GM13976 (cell line): ENCODE measurements around the gene WNT5B.

Experiments used
- DNase-seq: peaks from one replicate; pipeline ENCODE4 v3.0.0; 2012; ENCODE audit warnings: low spot score
- CTCF ChIP-seq: IDR thresholded peaks from 2 replicates; pipeline ENCODE4 v1.5.1; 2012; ENCODE audit warnings: borderline replicate concordance, mild to moderate bottlenecking; ENCODE audit not compliant: insufficient read depth; ENCODE audit errors: extremely low read depth, missing control alignments, control extremely low read depth
- in situ Hi-C: fragments of 300-500 bp; cut with MboI; formaldehyde crosslinking; loops from one replicate; pipeline ENCODE4 v1.12.0; 2022; ENCODE audit warnings: low sequenced_read_pairs, mixed read lengths, inconsistent platforms; ENCODE audit not compliant: unreplicated experiment

Gene WNT5B

GRCh38 chr12:1640328-1641234 lies 11.6 kb downstream of the WNT5B start:
- in situ Hi-C loops, result loop anchor here (25.0 kb wide), 1 partner anchor 947 kb away; no protein-coding TSS in a partner anchor
- DNase-seq, result no peak

DNA sequence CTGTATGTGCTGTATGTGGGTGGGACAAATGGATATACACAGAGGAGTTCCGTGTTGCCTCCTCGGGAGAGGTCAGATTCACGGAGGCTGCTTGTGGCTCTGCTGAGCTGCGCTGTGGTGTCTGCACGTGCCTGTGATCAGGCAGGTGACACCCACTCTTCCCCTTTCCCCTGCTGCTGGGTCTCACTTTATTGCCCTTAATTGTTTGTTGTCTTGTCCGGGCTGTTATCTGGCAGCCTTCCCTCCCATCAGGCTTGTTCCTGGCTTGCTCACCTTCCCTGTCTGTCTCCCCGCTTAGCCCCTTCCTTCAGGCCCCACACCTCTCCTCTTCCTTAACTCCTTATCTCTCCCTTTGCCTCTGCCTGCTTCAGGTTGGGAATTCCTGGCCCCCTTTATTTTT lies 13.5 kb downstream of the WNT5B start:
- no peak for TF ChIP-seq CTCF
- DNase-seq, result no peak
- in situ Hi-C loops, result loop anchor here (25.0 kb wide), 1 partner anchor 945 kb away; no protein-coding TSS in a partner anchor

More at GRCh38 chr12:1640328-1641234, 11.6 kb downstream of the WNT5B start:
- no peak for TF ChIP-seq CTCF

- TF ChIP-seq CTCF, result no peak
- no peak for DNase-seq
- in situ Hi-C loops, result loop anchor here (25.0 kb wide), 1 partner anchor 944 kb away; no protein-coding TSS in a partner anchor
Measured at GRCh38 chr12:1643043-1643442, 14.0 kb downstream of the WNT5B start.

DNA sequence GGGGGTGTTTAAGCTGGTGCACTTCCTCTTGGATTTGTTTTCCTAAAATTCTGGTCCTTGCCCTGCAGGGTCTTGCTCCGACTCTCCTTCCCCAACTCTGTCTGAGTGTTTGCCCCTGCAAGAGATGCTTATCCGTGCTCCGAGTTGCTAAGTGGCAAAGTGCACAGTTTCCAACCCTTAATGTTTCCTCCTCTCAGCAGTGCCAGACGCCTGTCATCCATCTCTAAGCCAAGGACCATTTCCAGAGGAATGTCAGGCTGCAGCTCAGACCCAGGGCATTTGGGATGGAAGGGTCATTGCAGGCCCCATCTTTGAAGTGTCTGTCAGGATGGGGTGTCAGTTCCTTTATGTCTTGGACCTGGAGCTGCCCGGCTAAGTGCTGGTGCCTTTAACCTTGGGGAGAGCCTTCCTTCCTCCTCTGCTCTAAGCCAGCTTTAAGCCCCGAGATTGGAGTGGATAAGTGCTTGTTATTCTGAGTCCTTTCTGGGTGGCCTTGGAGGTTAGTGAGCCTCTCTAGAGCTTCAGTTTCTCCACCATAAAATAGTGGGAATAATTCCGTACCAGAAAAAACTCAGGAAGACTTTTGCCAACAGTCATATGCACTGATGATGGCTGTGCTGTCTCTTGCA lies 15.0 kb downstream of the WNT5B start:
- no peak for DNase-seq
- no peak for TF ChIP-seq CTCF
- in situ Hi-C loops, result loop anchor here (25.0 kb wide), 1 partner anchor 943 kb away; no protein-coding TSS in a partner anchor

- TF ChIP-seq CTCF, result no peak
- in situ Hi-C loops, result loop anchor here (25.0 kb wide), 1 partner anchor 943 kb away; no protein-coding TSS in a partner anchor
Measured at GRCh38 chr12:1644534-1645438, 15.8 kb downstream of the WNT5B start.

DNA sequence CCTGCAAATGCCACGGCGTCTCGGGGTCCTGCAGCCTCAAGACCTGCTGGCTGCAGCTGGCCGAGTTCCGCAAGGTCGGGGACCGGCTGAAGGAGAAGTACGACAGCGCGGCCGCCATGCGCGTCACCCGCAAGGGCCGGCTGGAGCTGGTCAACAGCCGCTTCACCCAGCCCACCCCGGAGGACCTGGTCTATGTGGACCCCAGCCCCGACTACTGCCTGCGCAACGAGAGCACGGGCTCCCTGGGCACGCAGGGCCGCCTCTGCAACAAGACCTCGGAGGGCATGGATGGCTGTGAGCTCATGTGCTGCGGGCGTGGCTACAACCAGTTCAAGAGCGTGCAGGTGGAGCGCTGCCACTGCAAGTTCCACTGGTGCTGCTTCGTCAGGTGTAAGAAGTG lies 16.8 kb downstream of the WNT5B start:
- TF ChIP-seq CTCF, result no peak
- DNase-seq, result no peak
- in situ Hi-C loops, result loop anchor here (25.0 kb wide), 1 partner anchor 941 kb away; no protein-coding TSS in a partner anchor

More at GRCh38 chr12:1644534-1645438, 15.8 kb downstream of the WNT5B start:
- no peak for DNase-seq
